GM18861 (cell line): ENCODE results near the gene CGB8.
"Not testable (repeated sequence)": the region's sequence is repeated elsewhere in the genome, so short reads cannot be mapped to it uniquely, and the experiment has no call there.

Source experiments
- ATAC-seq: cut with Tn5 transposase; IDR thresholded peaks from one replicate; pipeline ENCODE4 v1.9.1; 2021; ENCODE audit not compliant: unreplicated experiment

CGB8 gene

DNA sequence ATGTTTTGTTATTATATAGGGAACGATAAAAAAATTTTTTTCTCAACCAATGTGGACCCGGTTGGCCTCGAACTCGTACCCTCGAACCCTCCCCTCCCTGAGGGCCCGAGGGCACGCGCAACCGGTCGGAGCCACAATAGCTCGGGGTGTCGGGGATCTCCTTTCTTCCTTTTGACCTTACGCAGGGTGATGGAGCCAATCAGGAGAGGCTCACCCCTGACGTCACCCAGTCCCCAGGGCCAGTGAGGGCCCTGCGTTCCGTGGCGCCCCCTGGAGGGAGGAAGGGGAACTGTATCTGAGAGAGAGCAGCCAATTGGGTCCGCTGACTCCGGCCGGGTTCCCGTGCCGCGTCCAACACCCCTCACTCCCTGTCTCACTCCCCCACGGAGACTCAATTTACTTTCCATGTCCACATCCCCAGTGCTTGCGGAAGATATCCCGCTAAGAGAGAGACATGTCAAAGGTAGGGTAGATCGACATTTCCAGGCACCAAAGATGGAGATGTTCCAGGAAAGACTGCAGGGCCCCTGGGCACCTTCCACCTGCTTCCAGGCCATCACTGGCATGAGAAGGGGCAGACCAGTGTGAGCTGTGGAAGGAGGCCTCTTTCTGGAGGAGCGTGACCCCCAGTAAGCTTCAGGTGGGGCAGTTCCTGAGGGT lies 17.1 kb downstream of the CGB8 start, which contains the start of gene CGB2:
TSS of gene CGB2 (plus strand) at position 249 of the 660 bp plus-strand sequence. CDS start at position 455, 206 bp downstream.
- not testable (repeated sequence) for ATAC-seq

DNA sequence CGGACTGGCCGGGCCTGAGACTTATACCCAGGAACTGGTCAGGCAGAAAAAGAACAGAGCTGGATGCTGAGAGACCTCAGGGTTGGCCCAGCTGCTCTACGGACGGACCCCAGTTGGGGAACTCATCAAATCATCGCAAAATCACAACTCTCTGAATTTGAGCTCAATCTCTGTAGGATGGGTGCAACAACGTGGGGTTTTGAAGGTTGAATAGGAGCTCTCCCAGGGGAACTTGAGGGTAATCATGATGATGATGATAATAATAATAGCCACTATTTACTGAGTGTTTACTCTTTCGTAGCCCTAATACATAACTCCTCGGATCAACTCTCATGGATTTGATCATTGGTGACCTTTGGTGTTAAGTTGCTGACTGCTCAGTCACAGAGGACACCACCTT lies 18.6 kb downstream of the CGB8 start:
- ATAC-seq: not testable (repeated sequence)

DNA sequence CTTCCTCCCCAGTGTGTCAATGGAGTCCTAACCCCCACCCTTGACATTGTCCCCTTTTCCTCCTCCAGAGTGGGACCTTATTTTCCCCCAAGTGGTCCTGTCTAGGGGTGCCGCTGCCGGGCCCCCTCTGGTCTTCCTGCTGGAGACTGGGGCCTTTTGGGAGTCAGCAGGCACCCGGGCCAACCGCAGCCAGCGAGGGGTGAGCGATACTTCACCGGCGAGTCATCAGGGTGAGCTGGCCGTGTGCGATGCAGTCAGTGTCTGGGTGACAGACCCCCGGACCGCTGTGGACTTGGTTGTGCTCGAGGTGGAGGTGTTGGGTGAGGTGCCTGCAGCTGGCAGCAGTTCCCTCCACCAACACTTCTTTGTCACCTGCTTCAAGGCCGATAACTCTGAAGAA lies 19.2 kb downstream of the CGB8 start:
- not testable (repeated sequence) for ATAC-seq

DNA sequence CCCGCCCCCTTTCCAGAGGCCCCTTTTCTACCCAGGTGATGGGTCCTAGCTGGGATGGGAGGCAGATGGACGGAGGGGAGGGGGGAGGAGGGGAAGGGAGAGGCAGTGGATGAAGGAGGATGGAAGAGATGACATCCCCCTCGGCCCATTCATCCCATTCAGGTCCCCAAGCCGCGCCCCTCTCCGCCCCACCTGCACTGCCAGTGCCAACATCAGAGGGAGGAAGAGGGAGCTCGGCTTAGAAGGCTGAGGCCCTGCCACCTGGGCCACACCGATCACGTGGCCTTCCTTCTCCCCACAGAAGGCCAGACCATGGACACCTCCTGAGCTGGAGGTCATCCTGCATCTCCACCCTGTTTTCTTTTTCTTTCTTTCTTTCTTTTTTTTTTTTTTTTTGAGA lies 20.2 kb downstream of the CGB8 start:
- not testable (repeated sequence) for ATAC-seq

DNA sequence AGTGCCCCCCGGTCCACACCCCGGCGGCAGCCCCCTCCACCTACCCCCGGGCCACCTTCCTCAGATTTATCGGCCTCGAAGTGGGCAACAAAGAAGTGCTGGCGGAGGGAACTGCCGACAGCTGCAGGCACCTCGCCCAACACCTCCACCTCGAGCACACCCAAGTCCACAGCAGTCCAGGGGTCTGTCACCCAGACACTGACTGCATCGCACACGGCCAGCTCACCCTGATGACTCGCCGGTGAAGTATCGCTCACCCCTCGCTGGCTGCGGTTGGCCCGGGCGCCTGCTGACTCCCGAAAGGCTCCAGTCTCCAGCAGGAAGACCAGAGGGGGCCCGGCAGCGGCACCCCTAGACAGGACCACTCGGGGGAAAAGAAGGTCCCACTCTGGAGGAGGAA lies 23.3 kb downstream of the CGB8 start:
- not testable (repeated sequence) for ATAC-seq

DNA sequence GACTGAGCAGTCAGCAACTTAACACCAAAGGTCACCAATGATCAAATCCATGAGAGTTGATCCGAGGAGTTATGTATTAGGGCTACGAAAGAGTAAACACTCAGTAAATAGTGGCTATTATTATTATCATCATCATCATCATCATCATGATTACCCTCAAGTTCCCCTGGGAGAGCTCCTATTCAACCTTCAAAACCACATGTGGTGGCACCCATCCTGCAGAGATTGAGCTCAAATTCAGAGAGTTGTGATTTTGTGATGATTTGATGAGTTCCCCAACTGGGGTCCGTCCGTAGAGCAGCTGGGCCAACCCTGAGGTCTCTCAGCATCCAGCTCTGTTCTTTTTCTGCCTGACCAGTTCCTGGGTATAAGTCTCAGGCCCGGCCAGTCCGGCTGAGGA lies 23.8 kb downstream of the CGB8 start:
- ATAC-seq: not testable (repeated sequence)

DNA sequence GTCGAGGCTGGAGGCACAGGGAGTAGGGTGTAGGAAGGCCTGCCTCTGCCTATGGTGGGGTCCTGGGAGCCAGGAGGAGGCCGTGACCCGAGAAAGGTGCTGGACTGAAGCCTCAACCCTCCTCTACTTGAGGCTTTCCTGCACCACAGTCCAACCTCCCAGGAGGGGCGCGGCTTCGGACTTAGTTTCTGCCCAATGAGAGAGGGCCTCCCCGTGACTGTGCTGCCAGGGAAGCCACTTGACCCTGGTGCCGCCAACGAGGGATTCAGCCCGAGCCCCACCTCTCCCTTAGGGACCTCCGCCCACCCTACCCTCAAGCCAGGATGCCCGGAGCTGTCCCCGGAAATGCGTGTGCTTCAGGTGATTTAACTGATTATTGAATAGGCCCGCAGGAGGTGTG lies 24.7 kb downstream of the CGB8 start, which contains the start of gene CGB3:
TSS of gene CGB3 (minus strand) at position 101 of the 400 bp plus-strand sequence. CDS start 362 bp downstream, outside the sequence.
- not testable (repeated sequence) for ATAC-seq

DNA sequence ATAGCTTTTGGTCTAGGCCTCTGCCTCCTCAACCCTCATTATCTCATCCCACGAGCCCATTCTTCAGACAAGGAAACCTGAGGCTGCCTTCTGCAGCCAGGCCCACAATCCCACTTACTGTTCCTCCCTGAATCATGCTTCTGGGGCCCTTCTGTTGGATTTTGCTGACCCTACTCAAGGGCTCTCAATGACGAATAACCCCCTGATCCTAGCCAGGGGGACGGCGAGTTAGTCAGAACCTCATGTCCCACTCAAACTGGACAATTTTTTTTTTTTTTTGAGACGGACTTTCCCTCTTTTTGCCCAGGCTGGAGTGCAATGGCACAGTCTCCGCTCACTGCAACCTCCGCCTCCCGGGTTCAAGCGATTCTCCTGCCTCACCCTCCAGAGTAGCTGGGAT lies 26.8 kb downstream of the CGB8 start:
- no peak for ATAC-seq

DNA sequence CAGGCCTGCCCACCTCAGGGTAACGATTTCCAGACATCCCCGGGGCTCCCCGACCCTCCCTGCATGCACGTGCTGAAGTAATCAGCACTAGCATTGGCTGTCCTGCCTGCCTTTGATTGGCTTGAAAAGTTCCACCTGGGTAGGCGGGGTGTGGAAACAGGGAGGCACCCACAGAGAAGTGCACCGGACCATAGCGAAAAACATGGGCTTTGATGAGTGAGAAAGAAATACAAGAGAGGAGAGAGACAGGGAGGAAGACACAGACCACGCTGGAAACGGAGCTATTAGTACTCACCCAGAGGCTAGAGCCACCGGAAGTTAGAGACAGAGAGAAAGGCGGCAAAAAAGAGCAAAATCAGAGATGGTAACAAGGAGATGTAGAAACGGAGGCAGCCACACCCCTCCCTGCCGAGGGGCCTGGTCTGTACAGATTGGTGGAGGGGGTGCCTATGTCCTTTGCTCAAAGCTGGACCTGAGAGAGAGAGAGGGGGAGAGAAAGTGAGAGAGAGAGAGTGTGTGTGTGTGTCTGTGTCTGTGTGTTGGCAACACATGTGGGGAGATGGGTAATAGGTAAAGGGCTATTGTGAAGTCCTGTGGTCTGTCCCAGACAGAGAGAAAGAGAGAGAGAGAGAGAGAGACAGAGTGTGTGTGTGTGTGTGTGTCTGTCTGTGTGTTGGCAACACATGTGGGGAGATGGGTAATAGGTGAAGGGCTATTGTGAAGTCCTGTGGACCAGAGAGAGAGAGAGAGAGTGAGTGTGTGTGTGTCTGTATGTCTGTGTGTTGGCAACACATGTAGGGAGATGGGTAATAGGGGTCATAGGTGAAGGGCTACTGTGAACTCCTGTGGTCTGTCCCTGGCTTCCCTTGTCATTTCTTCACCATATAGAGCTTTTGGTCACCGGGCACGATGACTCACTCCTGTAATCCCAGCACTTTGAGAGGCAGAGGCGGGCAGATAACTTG lies 27.7 kb downstream of the CGB8 start:
- no peak for ATAC-seq

DNA sequence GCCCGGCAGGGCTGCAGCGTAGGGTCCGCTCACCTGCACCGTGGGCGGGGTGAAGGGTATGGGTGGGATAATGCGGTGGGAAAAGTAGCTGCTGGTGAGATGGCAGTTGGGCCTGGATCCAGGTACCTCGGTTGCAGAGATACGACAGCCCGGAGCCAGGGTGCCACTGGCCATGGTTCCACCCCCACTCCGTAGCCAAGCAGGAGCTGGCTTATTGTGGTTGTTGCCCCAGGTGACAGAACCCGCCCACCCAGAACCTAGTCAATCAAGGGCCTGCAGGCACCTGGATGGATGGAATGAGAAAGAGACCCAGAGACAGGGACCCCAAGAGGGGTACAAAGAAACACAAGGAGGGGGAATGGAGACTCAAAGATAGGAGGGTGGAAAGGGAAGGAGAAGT lies 28.6 kb downstream of the CGB8 start:
- ATAC-seq: no peak

DNA sequence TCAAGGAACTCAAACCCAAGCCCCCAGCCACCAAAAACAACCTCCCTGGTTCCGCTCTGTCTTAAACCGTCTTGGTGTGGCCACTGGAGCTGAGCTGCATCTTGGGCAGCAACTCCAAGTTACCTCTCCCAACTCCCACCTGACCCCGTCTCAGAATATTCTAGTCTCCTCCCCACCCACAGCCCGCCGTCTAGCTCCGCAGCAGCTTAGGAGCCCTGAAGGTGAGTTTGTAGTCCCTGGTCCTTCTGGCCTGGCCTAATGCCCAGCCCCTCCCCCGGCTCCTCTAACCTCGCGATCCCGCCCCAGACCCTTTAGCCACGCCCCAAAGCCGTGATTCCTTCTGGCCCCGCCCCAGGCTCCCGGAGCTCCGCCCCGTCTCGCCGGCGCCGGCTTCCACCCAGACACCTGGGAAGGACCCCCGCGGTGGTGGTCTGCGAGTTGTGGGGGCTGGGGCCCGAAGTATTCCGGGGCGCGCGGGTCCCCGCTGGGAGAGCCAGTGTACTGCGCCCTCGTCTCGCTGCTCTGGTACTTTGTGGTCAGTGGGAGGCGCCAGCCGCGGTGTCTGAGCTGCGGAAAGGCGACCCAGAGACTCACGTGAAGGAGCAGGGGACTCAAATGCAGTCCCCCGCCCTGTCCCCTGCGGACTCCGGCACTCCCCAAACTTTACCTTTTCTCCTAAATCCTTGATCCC lies 29.5 kb downstream of the CGB8 start:
- ATAC-seq: no peak

DNA sequence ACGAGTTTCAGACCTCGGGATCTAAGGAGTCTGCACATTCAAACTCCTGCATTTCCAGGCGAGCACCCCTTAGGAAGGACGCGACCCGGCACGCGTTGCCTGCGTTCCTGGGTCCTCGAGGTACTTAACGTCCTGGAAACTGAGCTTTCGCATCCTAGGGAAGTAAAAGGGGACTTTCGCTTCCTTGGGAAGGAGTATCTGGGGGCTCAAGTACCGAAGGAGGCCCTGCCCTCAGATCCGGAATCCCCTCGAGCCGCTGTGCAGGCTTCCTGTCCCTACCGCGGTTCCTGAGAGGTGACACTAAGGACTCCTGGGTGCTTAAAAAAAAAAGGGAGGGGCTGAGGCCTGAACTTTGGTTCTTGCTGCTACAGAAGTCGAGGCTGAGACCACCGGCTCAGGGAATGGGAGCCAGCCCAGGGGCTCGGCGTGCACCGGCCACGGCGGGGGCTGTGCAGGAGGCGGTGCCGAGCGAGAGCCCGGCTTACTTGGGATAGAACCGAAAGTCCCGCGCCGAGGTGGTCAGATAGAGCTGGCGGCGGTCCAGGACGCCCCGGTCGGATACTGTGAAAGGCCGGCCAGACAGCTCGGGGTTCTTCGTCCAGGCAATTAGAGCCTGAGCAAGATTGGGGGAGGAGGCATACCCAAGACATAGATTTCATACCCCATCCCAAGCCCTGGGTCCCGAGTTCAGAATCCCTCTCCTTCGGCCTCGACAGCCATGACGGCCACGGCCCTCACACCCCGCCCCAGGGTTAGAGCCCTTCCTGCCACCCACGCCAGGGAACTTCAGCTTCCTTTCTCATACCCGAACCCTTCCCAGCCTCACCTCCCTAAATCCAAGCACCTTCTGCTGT lies 30.3 kb downstream of the CGB8 start:
- not testable (repeated sequence) for ATAC-seq

DNA sequence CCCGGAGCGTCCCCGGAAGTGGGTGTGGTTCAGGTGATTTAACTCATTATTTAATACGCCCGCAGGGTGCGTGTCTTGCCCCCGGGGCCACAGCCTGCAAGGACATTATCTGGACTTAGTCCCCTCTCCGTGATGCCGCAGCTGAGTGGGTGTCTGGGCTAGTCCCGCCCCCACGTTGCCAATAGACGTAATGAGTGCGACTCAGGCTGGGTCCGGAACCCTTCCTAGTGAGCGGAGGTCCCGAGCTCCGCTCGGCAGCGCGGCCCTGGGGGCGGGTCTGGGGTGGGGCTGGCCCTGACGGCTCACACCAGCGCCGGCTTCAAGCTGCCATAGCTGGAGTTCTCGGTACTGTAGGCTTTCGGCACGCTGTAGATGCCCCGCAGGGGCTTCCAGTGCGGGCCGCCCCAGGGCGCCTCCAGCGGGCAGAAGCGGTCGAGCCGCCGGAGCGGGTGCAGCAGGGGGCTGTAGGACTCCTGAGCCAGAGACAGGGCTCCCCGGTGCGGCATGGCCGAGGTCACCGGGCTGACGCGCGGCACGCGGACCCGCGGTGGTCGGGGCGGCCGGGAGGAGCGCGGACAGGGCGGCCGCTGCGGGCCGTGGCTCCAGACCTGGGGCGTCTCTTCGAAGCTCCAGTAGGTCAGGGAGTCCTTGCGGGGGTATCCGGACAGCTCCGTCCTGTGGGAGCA lies 31.1 kb downstream of the CGB8 start:
- no peak for ATAC-seq

DNA sequence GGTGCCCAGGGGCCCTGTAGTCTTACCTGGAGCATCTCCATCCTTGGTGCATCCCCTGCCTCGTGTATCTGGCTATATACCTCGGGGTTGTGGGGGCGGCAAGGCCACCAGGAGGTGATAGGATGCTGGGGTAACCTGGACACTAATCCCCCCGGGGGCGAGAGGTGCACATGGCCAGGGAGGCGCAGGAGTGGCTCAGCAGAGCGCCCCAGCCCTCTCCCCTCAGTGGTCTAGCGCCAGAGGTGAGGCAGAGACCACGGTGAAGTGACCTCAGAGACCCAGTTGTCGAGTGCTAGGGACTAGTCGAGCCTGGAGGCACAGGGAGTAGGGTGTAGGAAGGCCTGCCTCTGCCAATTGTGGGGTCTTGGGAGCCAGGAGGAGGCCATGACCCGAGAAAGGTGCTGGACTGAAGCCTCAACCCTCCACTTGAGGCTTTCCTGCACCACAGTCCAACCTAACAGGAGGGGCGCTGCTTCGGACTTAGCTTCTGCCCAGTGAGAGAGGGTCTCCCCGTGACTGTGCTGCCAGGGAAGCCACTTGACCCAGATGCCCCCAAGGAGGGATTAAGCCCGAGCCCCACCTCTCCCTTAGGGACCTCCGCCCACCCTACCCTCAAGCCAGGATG lies 31.8 kb downstream of the CGB8 start, which contains the start of gene LHB:
TSS of gene LHB (minus strand) at position 51 of the 625 bp plus-strand sequence. CDS start at position 41, 10 bp downstream.
- ATAC-seq: no peak

DNA sequence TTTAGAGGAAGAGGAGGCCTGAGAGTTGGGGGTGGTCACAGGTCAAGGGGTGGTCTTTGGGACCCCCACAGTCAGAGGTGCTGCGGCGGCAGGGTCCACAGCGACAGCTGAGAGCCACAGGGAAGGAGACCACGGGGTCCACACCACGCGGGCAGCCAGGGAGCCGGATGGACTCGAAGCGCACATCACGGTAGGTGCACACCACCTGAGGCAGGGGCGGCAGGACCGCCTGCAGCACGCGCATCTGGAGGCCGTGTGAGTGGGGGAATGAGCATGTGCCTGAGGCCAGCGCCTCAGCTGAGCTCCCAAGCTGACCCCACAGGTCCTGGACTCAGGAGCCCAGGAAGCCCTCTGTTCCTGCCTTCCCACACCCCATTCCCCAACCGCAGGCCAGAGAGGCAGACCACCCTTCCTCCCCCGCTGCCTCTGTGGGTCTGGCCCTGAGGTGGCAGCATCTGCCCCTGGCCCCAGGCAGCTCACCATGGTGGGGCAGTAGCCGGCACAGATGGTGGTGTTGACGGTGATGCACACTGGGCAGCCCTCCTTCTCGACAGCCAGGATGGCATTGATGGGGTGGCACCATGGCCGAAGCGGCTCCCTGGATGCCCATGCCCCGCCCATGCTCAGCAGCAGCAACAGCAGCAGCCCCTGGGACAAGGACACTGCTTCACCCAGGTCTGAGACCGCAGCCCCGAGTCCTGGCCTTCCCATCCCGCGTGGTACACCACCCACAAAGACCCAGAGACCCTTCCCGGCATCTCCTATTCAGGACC lies 32.7 kb downstream of the CGB8 start:
- ATAC-seq: no peak

DNA sequence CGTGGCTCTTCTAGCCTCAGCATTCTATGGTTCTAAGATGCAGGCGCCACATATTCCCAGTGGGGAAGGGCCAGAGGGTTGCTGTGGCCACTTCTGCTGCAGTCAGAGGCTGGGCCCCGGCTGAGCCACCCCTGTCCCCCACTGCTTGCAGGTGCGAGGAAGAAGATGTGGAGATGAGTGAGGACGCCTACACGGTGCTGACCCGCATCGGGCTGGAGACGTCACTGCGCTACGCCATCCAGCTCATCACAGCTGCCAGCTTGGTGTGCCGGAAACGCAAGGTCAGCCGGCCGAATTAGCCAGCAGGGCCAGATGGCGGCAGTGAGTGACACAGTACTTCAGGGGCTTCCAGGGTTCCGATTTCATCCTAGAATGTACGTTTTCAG lies 34.0 kb downstream of the CGB8 start:
- ATAC-seq: no peak

DNA sequence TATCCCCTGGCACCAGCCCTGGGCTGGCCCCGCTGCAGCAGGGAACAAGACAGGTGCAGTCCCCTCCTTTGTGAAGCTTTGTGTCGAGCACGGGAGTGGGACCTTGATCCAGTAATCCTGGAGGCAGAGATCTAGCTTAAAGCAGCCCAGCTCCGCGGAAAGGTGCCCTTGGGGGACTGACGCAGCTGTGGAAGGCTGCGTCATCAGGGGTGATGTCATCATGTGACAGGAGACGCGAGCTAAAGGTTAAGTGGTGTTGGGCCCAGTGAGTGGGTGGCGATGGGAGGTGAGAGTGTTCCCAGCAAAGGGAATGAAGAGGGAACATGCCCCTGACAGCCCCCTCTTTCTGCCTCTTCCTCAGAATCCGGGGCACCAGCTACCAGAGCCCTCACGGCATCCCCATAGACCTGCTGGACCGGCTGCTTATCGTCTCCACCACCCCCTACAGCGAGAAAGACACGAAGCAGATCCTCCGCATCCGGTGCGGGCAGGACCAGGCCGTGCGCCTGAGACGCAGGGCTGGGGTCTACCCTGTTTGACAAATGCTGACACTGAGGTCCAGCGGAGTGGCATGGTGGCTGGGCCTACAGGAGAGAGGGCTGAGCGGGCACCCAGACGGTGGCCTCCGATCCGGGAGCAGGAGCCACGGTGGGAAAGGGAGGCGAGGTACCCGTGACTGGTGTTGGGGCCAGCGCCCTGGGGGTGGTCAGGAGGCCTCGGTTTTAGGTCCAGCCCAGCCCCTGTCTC lies 34.6 kb downstream of the CGB8 start:
- ATAC-seq: no peak

DNA sequence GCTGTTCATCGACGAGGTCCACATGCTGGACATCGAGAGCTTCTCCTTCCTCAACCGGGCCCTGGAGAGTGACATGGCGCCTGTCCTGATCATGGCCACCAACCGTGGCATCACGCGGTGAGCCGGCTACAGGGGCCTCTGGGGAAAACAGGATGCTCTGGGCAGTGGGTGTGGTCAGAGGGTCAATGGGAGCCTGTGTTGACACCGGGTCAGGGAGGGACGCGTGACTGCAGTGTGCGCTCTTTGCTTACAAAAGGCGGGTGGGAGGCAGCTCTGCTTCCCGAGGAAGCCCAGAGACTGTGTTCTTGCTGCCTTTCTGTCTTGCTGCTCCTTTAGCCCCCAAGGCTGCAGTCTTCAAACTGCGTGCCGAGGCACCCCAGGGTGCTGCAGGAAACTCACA lies 37.7 kb downstream of the CGB8 start:
- ATAC-seq: no peak
